ENCODE results near the gene BCAS3.

Gene BCAS3

DNA sequence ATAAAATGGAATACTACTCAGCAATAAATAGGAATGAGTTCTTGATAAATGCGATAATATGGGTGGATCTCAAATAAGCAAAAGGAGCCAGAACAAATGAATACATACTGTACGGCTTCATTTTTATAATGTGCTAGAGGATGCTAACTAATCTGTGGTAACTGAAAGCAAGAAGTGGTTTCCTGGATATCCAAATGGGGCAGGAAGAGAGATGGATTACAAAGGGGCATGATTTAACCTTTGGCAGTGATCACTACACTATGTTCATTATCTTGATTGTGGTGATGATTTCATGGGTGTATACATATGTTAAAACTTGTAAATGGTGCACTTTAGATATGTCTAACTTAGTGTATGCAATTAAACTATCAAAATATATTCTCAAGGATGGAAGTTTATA, 499.7 kb downstream of the BCAS3 start:
- H3K27me3 ChIP-seq (ENCODE audit: control insufficient read depth, low read length) = no peaks in the 10 kb centered on the region
- TF ChIP-seq EZH2phosphoT487 (IDR thresholded peaks at IDR 0.05; ENCODE audit: borderline replicate concordance, low read length) = no peak
- TF ChIP-seq, protein P1, sequence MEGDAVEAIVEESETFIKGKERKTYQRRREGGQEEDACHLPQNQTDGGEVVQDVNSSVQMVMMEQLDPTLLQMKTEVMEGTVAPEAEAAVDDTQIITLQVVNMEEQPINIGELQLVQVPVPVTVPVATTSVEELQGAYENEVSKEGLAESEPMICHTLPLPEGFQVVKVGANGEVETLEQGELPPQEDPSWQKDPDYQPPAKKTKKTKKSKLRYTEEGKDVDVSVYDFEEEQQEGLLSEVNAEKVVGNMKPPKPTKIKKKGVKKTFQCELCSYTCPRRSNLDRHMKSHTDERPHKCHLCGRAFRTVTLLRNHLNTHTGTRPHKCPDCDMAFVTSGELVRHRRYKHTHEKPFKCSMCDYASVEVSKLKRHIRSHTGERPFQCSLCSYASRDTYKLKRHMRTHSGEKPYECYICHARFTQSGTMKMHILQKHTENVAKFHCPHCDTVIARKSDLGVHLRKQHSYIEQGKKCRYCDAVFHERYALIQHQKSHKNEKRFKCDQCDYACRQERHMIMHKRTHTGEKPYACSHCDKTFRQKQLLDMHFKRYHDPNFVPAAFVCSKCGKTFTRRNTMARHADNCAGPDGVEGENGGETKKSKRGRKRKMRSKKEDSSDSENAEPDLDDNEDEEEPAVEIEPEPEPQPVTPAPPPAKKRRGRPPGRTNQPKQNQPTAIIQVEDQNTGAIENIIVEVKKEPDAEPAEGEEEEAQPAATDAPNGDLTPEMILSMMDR (IDR thresholded peaks at IDR 0.05; ENCODE audit: low read depth, low read length, poor library complexity, severe bottlenecking) = no peak

DNA sequence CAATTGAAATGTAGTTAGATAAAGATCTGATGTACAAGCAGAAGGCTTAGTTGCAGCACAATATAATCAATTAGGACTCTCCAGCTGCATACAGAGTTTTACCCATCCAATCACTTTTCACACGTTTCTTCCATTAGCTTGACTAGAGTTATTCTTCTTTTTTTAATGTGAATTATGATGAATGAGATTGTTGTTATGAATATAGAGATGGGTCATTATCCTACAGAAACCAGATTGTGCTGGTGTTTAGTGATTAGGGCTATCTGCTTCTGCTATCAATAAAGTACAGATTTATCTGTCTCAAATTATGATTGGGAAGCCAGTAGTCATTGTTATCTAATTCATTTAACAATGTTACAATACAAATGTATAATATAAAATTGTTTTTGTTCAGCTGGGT, 500.6 kb downstream of the BCAS3 start:
- Histone ChIP-seq H3K9me2 (replicated peaks; ENCODE audit: control insufficient read depth, low read length) (no peaks in the 10 kb centered on the region), H3K9me3 (ENCODE audit: control insufficient read depth, insufficient read depth, low read length) (no peaks in the 10 kb centered on the region), H4K20me1 (ENCODE audit: control insufficient read depth, insufficient read depth, low read depth, low read length) (no peaks in the 10 kb centered on the region), H3K4me2 (ENCODE audit: low read length) (no peak overlapping the region), H3K27me3 (ENCODE audit: control insufficient read depth, low read length) (no peaks in the 10 kb centered on the region), H3K4me1 (ENCODE audit: control insufficient read depth, low read length) (no peaks in the 10 kb centered on the region), H3K79me2 (ENCODE audit: control insufficient read depth, low read length) (no peaks in the 10 kb centered on the region), H3K36me3 (ENCODE audit: control insufficient read depth, low read length) (no peaks in the 10 kb centered on the region), H3K4me3 (ENCODE audit: low read length) (no peak overlapping the region), H3K27ac (ENCODE audit: low read depth, low read length) (no peak overlapping the region), H3F3A (ENCODE audit: control insufficient read depth, insufficient read depth) (no peaks in the 10 kb centered on the region)
- TF ChIP-seq, protein P1 (IDR thresholded peaks at IDR 0.05; ENCODE audit: low read depth, low read length, poor library complexity, severe bottlenecking) = no peak
- no peak for TF ChIP-seq EZH2phosphoT487 (IDR thresholded peaks at IDR 0.05; ENCODE audit: borderline replicate concordance, low read length)

More for the DNA sequence above, 499.7 kb downstream of the BCAS3 start:
- H3K79me2 ChIP-seq (ENCODE audit: control insufficient read depth, low read length) = no peaks in the 10 kb centered on the region
- no peak overlapping the region for H3K27ac ChIP-seq (ENCODE audit: low read depth, low read length)
- no peak overlapping the region for H3K4me3 ChIP-seq (ENCODE audit: low read length)
- no peaks in the 10 kb centered on the region for H3K9me2 ChIP-seq (replicated peaks; ENCODE audit: control insufficient read depth, low read length)
- no peaks in the 10 kb centered on the region for H3K4me1 ChIP-seq (ENCODE audit: control insufficient read depth, low read length)
- H4K20me1 ChIP-seq (ENCODE audit: control insufficient read depth, insufficient read depth, low read depth, low read length) = no peaks in the 10 kb centered on the region
- no peak overlapping the region for H3K4me2 ChIP-seq (ENCODE audit: low read length)
- no peaks in the 10 kb centered on the region for H3F3A ChIP-seq (ENCODE audit: control insufficient read depth, insufficient read depth)
- no peaks in the 10 kb centered on the region for H3K36me3 ChIP-seq (ENCODE audit: control insufficient read depth, low read length)
- no peaks in the 10 kb centered on the region for H3K9me3 ChIP-seq (ENCODE audit: control insufficient read depth, insufficient read depth, low read length)

DNA sequence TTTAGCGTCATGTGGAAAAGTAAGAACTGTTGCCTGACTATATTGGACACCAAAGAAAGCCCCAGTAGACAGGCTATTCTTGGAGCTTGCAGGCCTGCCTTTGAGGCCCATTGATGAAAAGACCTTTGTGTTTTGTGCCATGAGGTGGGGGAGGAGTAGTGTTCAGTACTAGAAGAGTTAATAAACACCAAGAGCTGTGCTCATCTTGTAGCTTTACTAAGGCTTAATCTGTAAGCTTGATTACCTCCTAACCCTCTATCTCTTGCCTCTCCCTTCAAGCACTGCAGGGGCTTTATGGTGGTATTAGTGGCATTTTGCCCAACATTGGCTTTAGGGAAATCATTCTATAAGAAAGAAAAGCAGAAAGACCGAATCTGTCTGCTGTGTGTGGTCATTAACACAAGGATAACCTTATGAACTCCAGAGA, 501.7 kb downstream of the BCAS3 start:
- Histone ChIP-seq H3F3A (ENCODE audit: control insufficient read depth, insufficient read depth) (no peaks in the 10 kb centered on the region), H3K4me3 (ENCODE audit: low read length) (no peak overlapping the region), H3K9me3 (ENCODE audit: control insufficient read depth, insufficient read depth, low read length) (no peaks in the 10 kb centered on the region), H4K20me1 (ENCODE audit: control insufficient read depth, insufficient read depth, low read depth, low read length) (no peaks in the 10 kb centered on the region), H3K4me2 (ENCODE audit: low read length) (no peak overlapping the region), H3K36me3 (ENCODE audit: control insufficient read depth, low read length) (no peaks in the 10 kb centered on the region), H3K9me2 (replicated peaks; ENCODE audit: control insufficient read depth, low read length) (no peaks in the 10 kb centered on the region), H3K4me1 (ENCODE audit: control insufficient read depth, low read length) (no peaks in the 10 kb centered on the region), H3K27me3 (ENCODE audit: control insufficient read depth, low read length) (no peaks in the 10 kb centered on the region), H3K79me2 (ENCODE audit: control insufficient read depth, low read length) (no peaks in the 10 kb centered on the region), H3K27ac (ENCODE audit: low read depth, low read length) (no peak overlapping the region)
- TF ChIP-seq, protein P1 (IDR thresholded peaks at IDR 0.05; ENCODE audit: low read depth, low read length, poor library complexity, severe bottlenecking) = no peak
- no peak for TF ChIP-seq EZH2phosphoT487 (IDR thresholded peaks at IDR 0.05; ENCODE audit: borderline replicate concordance, low read length)

DNA sequence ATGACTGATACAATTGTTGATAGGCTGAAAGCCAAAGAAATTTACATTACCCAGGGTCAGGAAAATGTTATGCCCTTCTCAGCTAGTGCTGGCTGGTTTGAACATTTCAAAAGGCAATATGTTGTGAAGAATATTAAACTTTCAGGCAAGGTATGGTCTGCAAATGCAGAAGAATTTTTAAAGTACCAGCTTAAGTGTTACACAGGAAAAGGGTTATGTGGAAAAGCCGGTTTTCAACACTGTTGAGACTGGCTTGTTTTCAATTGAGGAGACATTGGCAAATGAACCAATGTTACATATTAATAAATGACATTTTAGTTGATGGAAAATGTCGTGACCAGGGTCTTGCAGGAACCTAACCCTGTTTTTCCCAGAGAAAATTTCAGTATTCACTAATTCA, 506.1 kb downstream of the BCAS3 start:
- Histone ChIP-seq H3K9me3 (ENCODE audit: control insufficient read depth, insufficient read depth, low read length) (no peaks in the 10 kb centered on the region), H3K27me3 (ENCODE audit: control insufficient read depth, low read length) (no peaks in the 10 kb centered on the region), H3K9me2 (replicated peaks; ENCODE audit: control insufficient read depth, low read length) (no peaks in the 10 kb centered on the region), H3K4me3 (ENCODE audit: low read length) (no peak overlapping the region), H4K20me1 (ENCODE audit: control insufficient read depth, insufficient read depth, low read depth, low read length) (no peaks in the 10 kb centered on the region), H3K36me3 (ENCODE audit: control insufficient read depth, low read length) (no peaks in the 10 kb centered on the region), H3K27ac (ENCODE audit: low read depth, low read length) (no peak overlapping the region), H3K4me1 (ENCODE audit: control insufficient read depth, low read length) (no peaks in the 10 kb centered on the region), H3K79me2 (ENCODE audit: control insufficient read depth, low read length) (no peaks in the 10 kb centered on the region), H3F3A (ENCODE audit: control insufficient read depth, insufficient read depth) (no peaks in the 10 kb centered on the region), H3K4me2 (ENCODE audit: low read length) (no peak overlapping the region)
- no peak for TF ChIP-seq EZH2phosphoT487 (IDR thresholded peaks at IDR 0.05; ENCODE audit: borderline replicate concordance, low read length)
- TF ChIP-seq, protein P1 (IDR thresholded peaks at IDR 0.05; ENCODE audit: low read depth, low read length, poor library complexity, severe bottlenecking) = no peak

All from DOHH2 (cell line).